H7 (cell line): ENCODE data around the gene FCHO2. TPM values are rescaled to one million over a fixed set of nuclear protein-coding genes. Genes with fewer than 3 reads are reported as not detected.
"Not testable (repeated sequence)": the region's sequence is repeated elsewhere in the genome, so short reads cannot be mapped to it uniquely, and the experiment has no call there.

Experiments
- DNase-seq: peaks from one replicate; pipeline ENCODE4 v3.0.0; 2012
- H3K27me3 ChIP-seq: 2 replicates; pipeline ENCODE4 v1.6.0; 2011; ENCODE audit warnings: mild to moderate bottlenecking, low read length; ENCODE audit not compliant: control insufficient read depth, insufficient read depth
- H3K36me3 ChIP-seq: replicated peaks from 2 replicates; pipeline ENCODE4 v1.5.1; 2011; ENCODE audit warnings: low read length; ENCODE audit not compliant: control insufficient read depth, insufficient read depth
- H3K4me3 ChIP-seq: 2 replicates; pipeline ENCODE4 v1.5.1; 2011; ENCODE audit warnings: low read depth, mild to moderate bottlenecking, control low read depth, low read length, moderate library complexity; ENCODE audit not compliant: insufficient read depth
- total RNA-seq: library from RNA; depleted of rRNA; stranded (reverse); fragments of >200 nt; shearing (Covaris generic); gene quantifications from 2 replicates; pipeline ENCODE4 v1.2.3, GENCODE V29; 2014; rRNA removed

Gene FCHO2
- 4.6 and 7.0 TPM in 2 replicates for total RNA-seq

- H3K36me3 ChIP-seq, result no peaks in the 10 kb centered on the region
These were observed at the start of gene FCHO2 for GRCh38 chr5:72955768-72956323. Gene FCHO2 (plus strand): TSS chr5:72956041. CDS start chr5:72956097, 56 bp downstream.

GRCh38 chr5:72906806-72907205 is 49.0 kb upstream of the FCHO2 start:
- no peak for DNase-seq
- Histone ChIP-seq H3K27me3 (no peaks in the 10 kb centered on the region), H3K36me3 (peaks cover 6% of the 10 kb centered on the region), H3K4me3 (no peak overlapping the region)

More at GRCh38 chr5:72955768-72956323, at the start of gene FCHO2:
- Histone ChIP-seq H3K4me3 (peak within 1 kb of the TSS; percentile 69), H3K27me3 (no peaks in the 10 kb centered on the region)
- DNase-seq, result peak; percentile 96

GRCh38 chr5:72908664-72909063 is 47.2 kb upstream of the FCHO2 start:
- Histone ChIP-seq H3K36me3 (peaks cover 6% of the 10 kb centered on the region), H3K27me3 (no peaks in the 10 kb centered on the region), H3K4me3 (no peak overlapping the region)
- DNase-seq, result no peak

- Histone ChIP-seq H3K27me3 (no peaks in the 10 kb centered on the region), H3K4me3 (no peak overlapping the region), H3K36me3 (no peaks in the 10 kb centered on the region)
- DNase-seq, result no peak
These were observed 38.5 kb upstream of the FCHO2 start for GRCh38 chr5:72917371-72917776.

- no peaks in the 10 kb centered on the region for H3K27me3 ChIP-seq
- DNase-seq, result no peak
- no peak overlapping the region for H3K4me3 ChIP-seq
- no peaks in the 10 kb centered on the region for H3K36me3 ChIP-seq
These were observed 34.9 kb upstream of the FCHO2 start for GRCh38 chr5:72920690-72921502.

- DNase-seq, result no peak
- H3K36me3 ChIP-seq, result no peaks in the 10 kb centered on the region
These were observed 34.0 kb upstream of the FCHO2 start for GRCh38 chr5:72921886-72922285.

GRCh38 chr5:72922422-72922821 is 33.4 kb upstream of the FCHO2 start:
- Histone ChIP-seq H3K36me3 (no peaks in the 10 kb centered on the region), H3K4me3 (no peak overlapping the region), H3K27me3 (no peaks in the 10 kb centered on the region)
- DNase-seq, result no peak

More at GRCh38 chr5:72921886-72922285, 34.0 kb upstream of the FCHO2 start:
- no peaks in the 10 kb centered on the region for H3K27me3 ChIP-seq
- H3K4me3 ChIP-seq, result no peak overlapping the region

- no peak overlapping the region for H3K4me3 ChIP-seq
- no peak for DNase-seq
- H3K36me3 ChIP-seq, result no peaks in the 10 kb centered on the region
- H3K27me3 ChIP-seq, result no peaks in the 10 kb centered on the region
These were observed 30.4 kb upstream of the FCHO2 start for GRCh38 chr5:72925336-72926010.

GRCh38 chr5:72932686-72933085 is 23.2 kb upstream of the FCHO2 start:
- not testable (repeated sequence) for H3K27me3 ChIP-seq, H3K36me3 ChIP-seq, DNase-seq, H3K4me3 ChIP-seq

GRCh38 chr5:72934953-72935725 is 20.7 kb upstream of the FCHO2 start:
- not testable (repeated sequence) for DNase-seq, H3K27me3 ChIP-seq, H3K36me3 ChIP-seq, H3K4me3 ChIP-seq

GRCh38 chr5:72936893-72937292 is 18.9 kb upstream of the FCHO2 start:
- H3K4me3 ChIP-seq, result no peak overlapping the region
- no peaks in the 10 kb centered on the region for H3K36me3 ChIP-seq
- no peak for DNase-seq
- no peaks in the 10 kb centered on the region for H3K27me3 ChIP-seq

- no peaks in the 10 kb centered on the region for H3K36me3 ChIP-seq
- DNase-seq, result no peak
- H3K27me3 ChIP-seq, result no peaks in the 10 kb centered on the region
- H3K4me3 ChIP-seq, result no peak overlapping the region
These were observed 18.3 kb upstream of the FCHO2 start for GRCh38 chr5:72937517-72938061.

- Histone ChIP-seq H3K36me3 (no peaks in the 10 kb centered on the region), H3K4me3 (no peak overlapping the region), H3K27me3 (no peaks in the 10 kb centered on the region)
- DNase-seq, result no peak
These were observed 17.6 kb upstream of the FCHO2 start for GRCh38 chr5:72938206-72938605.

GRCh38 chr5:72940082-72940481 is 15.8 kb upstream of the FCHO2 start:
- Histone ChIP-seq H3K4me3 (no peak overlapping the region), H3K36me3 (no peaks in the 10 kb centered on the region), H3K27me3 (no peaks in the 10 kb centered on the region)
- no peak for DNase-seq
